A673 (cell line): ENCODE data around the gene GLI2. TPM values are rescaled to one million over a fixed set of nuclear protein-coding genes. Genes with fewer than 3 reads are reported as not detected.

Experiments used
- BruUV-seq: library from RNA; stranded (reverse); fragments of 400-500 nt; replicated peaks from 2 replicates; lab custom pipeline; 2021; lab: Mats Ljungman, UMichigan
- CTCF ChIA-PET: fragments of 300-600 bp; sonication (Branson Sonifier 250); formaldehyde crosslinking; loops from one replicate; lab custom pipeline; 2022; ENCODE audit warnings: antibody characterized with exemption; lab: Charles Lee
- POLR2A ChIA-PET: fragments of 300-600 bp; sonication (Branson Sonifier 250); formaldehyde crosslinking; loops from one replicate; lab custom pipeline; 2022; ENCODE audit warnings: antibody characterized with exemption; ENCODE audit not compliant: low non-redundant PET; lab: Charles Lee
- DNase-seq: peaks from one replicate; pipeline ENCODE4 v3.0.0-alpha.2; 2015; ENCODE audit warnings: low spot score
- H3K27ac ChIP-seq: fragments of 200-600 bp; sonication (generic); 2 replicates; pipeline ENCODE4 v1.5.1; 2016; ENCODE audit warnings: mixed run types, low read depth, mild to moderate bottlenecking, mixed read lengths, antibody characterized with exemption, low read length; ENCODE audit not compliant: poor library complexity, severe bottlenecking
- H3K27me3 ChIP-seq: fragments of 200-600 bp; sonication (generic); replicated peaks from 2 replicates; pipeline ENCODE4 v1.6.1; 2017; ENCODE audit warnings: mixed run types, low read depth, mild to moderate bottlenecking, mixed read lengths, antibody characterized with exemption, low read length; ENCODE audit not compliant: insufficient read depth, poor library complexity
- H3K36me3 ChIP-seq: fragments of 200-600 bp; sonication (generic); 2 replicates; pipeline ENCODE4 v1.6.1; 2016; ENCODE audit warnings: mixed run types, mild to moderate bottlenecking, mixed read lengths, antibody characterized with exemption, low read length; ENCODE audit not compliant: insufficient read depth, poor library complexity, severe bottlenecking
- H3K4me1 ChIP-seq: fragments of 200-600 bp; sonication (generic); 2 replicates; pipeline ENCODE4 v1.6.1; 2017; ENCODE audit warnings: mixed run types, mild to moderate bottlenecking, mixed read lengths, antibody characterized with exemption, low read length; ENCODE audit not compliant: insufficient read depth, poor library complexity, severe bottlenecking
- H3K4me3 ChIP-seq: fragments of 200-600 bp; sonication (generic); 2 replicates; pipeline ENCODE4 v1.5.1; 2016; ENCODE audit warnings: low read depth, mixed run types, mild to moderate bottlenecking, mixed read lengths, low read length; ENCODE audit not compliant: poor library complexity, severe bottlenecking
- H3K9me3 ChIP-seq: fragments of 200-600 bp; sonication (generic); 2 replicates; pipeline ENCODE4 v1.6.1; 2016; ENCODE audit warnings: mixed run types, low read depth, mild to moderate bottlenecking, mixed read lengths, antibody characterized with exemption, low read length; ENCODE audit not compliant: poor library complexity, severe bottlenecking
- CTCF ChIP-seq: fragments of 300-800, 200-600 bp; sonication (generic); conservative IDR thresholded peaks from 2 replicates; pipeline ENCODE4 v1.5.1; 2017; ENCODE audit warnings: low read depth, mild to moderate bottlenecking, antibody characterized with exemption, low read length, moderate library complexity, mixed read lengths
- EZH2 ChIP-seq: fragments of 200-600 bp; sonication (generic); IDR thresholded peaks from 2 replicates; pipeline ENCODE4 v1.6.1; 2017; ENCODE audit warnings: borderline replicate concordance, low read depth, mild to moderate bottlenecking, mixed read lengths, antibody characterized with exemption, low read length; ENCODE audit not compliant: poor library complexity, severe bottlenecking
- intact Hi-C: fragments of 100-400 bp; cut with micrococcal nuclease; formaldehyde crosslinking; loops from one replicate; pipeline ENCODE4 v1.10.0; 2022; ENCODE audit not compliant: unreplicated experiment
- total RNA-seq: library from RNA; stranded (reverse); gene quantifications from 2 replicates; pipeline ENCODE4 v1.2.3, GENCODE V29; 2021

GLI2 gene
- total RNA-seq, 1 experiment from 2014 or later: 8.1 TPM

- Histone ChIP-seq H3K27ac (no peak overlapping the region), H3K36me3 (no peaks in the 10 kb centered on the region), H3K4me1 (no peaks in the 10 kb centered on the region), H3K4me3 (no peak overlapping the region), H3K9me3 (no peaks in the 10 kb centered on the region), H3K27me3 (no peaks in the 10 kb centered on the region)
- no peak for DNase-seq
- intact Hi-C loops: no loop called here
- TF ChIP-seq CTCF (no peak), EZH2 (no peak)
- no TSS peak for BruUV-seq
- ChIA-PET POLR2A (no interaction called here), CTCF (no interaction called here)
Observed at GRCh38 chr2:120722568-120723421, 12.9 kb upstream of the GLI2 start.

GRCh38 chr2:120726245-120726644, 9.4 kb upstream of the GLI2 start:
- intact Hi-C loops: no loop called here
- no peaks in the 10 kb centered on the region for H3K9me3 ChIP-seq
- no peaks in the 10 kb centered on the region for H3K36me3 ChIP-seq
- no peak overlapping the region for H3K27ac ChIP-seq
- no peak for DNase-seq
- H3K4me1 ChIP-seq: no peaks in the 10 kb centered on the region
- TF ChIP-seq CTCF (no peak), EZH2 (no peak)
- ChIA-PET CTCF (no interaction called here), POLR2A (no interaction called here)
- no peak overlapping the region for H3K4me3 ChIP-seq
- BruUV-seq: no TSS peak
- no peaks in the 10 kb centered on the region for H3K27me3 ChIP-seq

- DNase-seq: peak; percentile 48
- Histone ChIP-seq H3K4me1 (no peaks in the 10 kb centered on the region), H3K27me3 (no peaks in the 10 kb centered on the region), H3K9me3 (no peaks in the 10 kb centered on the region), H3K36me3 (no peaks in the 10 kb centered on the region), H3K27ac (no peak overlapping the region), H3K4me3 (no peak overlapping the region)
- intact Hi-C loops: loop anchor here (10.0 kb wide), 1 partner anchor 205 kb away; no protein-coding TSS in a partner anchor
- CTCF ChIA-PET: no interaction called here
- TF ChIP-seq EZH2 (no peak), CTCF (no peak)
- POLR2A ChIA-PET: no interaction called here
- BruUV-seq: no TSS peak
Observed at GRCh38 chr2:120729406-120730399, 6.0 kb upstream of the GLI2 start.
